ENCODE data around the gene ISOC1.

DNA sequence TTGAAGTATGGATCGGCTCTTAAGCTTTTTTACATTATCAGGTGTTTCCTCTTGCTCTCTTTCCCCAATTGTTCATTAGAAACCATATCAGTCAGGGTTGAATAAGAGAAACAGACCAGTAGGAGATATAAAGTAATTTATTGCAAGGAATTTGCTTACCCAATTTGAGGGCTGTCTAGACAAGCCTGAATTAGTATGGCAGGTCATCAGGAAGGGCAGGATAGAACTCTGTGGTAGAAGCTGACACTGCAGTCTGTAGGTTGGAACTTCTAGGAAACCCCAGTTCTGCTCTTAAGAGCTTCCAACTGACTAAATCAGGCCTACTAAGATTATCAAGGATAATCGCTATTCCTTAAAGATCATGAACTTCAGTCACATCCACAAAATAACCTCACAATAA lies 24.3 kb downstream of the ISOC1 start:
- no peak for TF ChIP-seq CTCF (conservative IDR thresholded peaks at IDR 0.05 in 1 of 2, IDR thresholded peaks at IDR 0.05 in 1 of 2; ENCODE audit: extremely low read depth in 1 of 2, insufficient read depth in 1 of 2, low read depth in 1 of 2, low read length in 2 of 2)
- TF ChIP-seq EZH2 (IDR thresholded peaks at IDR 0.05; ENCODE audit: borderline replicate concordance, low read length): no peak

All from mammary epithelial cell (primary cell).